IMR-90 (cell line): ENCODE measurements around the gene KBTBD13. TPM values are rescaled to one million over a fixed set of nuclear protein-coding genes. Genes with fewer than 3 reads are reported as not detected.

Experiments
- ATAC-seq: fragments of 200-7000 bp; cut with Tn5 transposase; 2 replicates; pipeline ENCODE4 v1.9.1; 2020; ENCODE audit warnings: low read depth, mild to moderate bottlenecking, moderate library complexity
- BruUV-seq: library from RNA; stranded (reverse); fragments of 400-500 nt; replicated peaks from 2 replicates; lab custom pipeline; 2021; lab: Mats Ljungman, UMichigan
- CTCF ChIA-PET: fragments of 300-600 bp; formaldehyde crosslinking; extraction: SDS; loops from one replicate; lab custom pipeline; 2021; ENCODE audit warnings: antibody characterized with exemption; lab: Yijun Ruan, JAX
- POLR2A ChIA-PET: fragments of 300-600 bp; sonication (Branson Sonifier 250); formaldehyde crosslinking; loops from one replicate; lab custom pipeline; 2022; ENCODE audit warnings: antibody characterized with exemption; ENCODE audit not compliant: unreplicated experiment; lab: Charles Lee
- DNase-seq: peaks from one replicate; pipeline ENCODE4 v3.0.0; 2013
- H2AFZ ChIP-seq: replicated peaks from 2 replicates; pipeline ENCODE3; 2013; ENCODE audit warnings: low read length, mild to moderate bottlenecking; ENCODE audit not compliant: poor library complexity
- H2AK5ac ChIP-seq: 2 replicates; pipeline ENCODE4 v1.6.1; 2013; ENCODE audit warnings: low read depth, low read length, inconsistent platforms
- H2AK9ac ChIP-seq: replicated peaks from 2 replicates; pipeline ENCODE3; 2013; ENCODE audit warnings: mild to moderate bottlenecking, low read depth, low read length, moderate library complexity; ENCODE audit not compliant: poor library complexity
- H2BK120ac ChIP-seq: 2 replicates; pipeline ENCODE4 v1.6.1; 2013; ENCODE audit warnings: low read depth, low read length, inconsistent platforms
- H2BK15ac ChIP-seq: 3 replicates; pipeline ENCODE4 v1.6.1; 2013; ENCODE audit warnings: low read depth, low read length, inconsistent platforms
- H2BK20ac ChIP-seq: 2 replicates; pipeline ENCODE4 v1.6.1; 2013; ENCODE audit warnings: low read depth, mild to moderate bottlenecking, inconsistent platforms, low read length, moderate library complexity
- H2BK5ac ChIP-seq: 2 replicates; pipeline ENCODE4 v1.6.1; 2013; ENCODE audit warnings: mild to moderate bottlenecking, low read depth, low read length, inconsistent platforms; ENCODE audit not compliant: poor library complexity, severe bottlenecking
- H3K14ac ChIP-seq: replicated peaks from 2 replicates; pipeline ENCODE4 v1.6.1; 2013; ENCODE audit warnings: low read depth, low read length, inconsistent platforms
- H3K18ac ChIP-seq: 2 replicates; pipeline ENCODE4 v1.6.1; 2013; ENCODE audit warnings: low read depth, low read length, control low read depth
- H3K23ac ChIP-seq: 2 replicates; pipeline ENCODE4 v1.6.1; 2013; ENCODE audit warnings: low read depth, low read length, inconsistent platforms
- H3K27ac ChIP-seq: 2 replicates; pipeline ENCODE4 v1.5.1; 2013; ENCODE audit warnings: mild to moderate bottlenecking, control low read depth, low read length; ENCODE audit not compliant: insufficient read depth
- H3K27me3 ChIP-seq: 2 replicates; pipeline ENCODE4 v1.6.1; 2013; ENCODE audit warnings: low read length; ENCODE audit not compliant: control insufficient read depth, insufficient read depth
- H3K36me3 ChIP-seq: 2 replicates; pipeline ENCODE4 v1.6.1; 2013; ENCODE audit warnings: low read length, mixed read lengths; ENCODE audit not compliant: control insufficient read depth, insufficient read depth
- H3K4ac ChIP-seq: 2 replicates; pipeline ENCODE4 v1.6.1; 2013; ENCODE audit warnings: low read depth, low read length, inconsistent platforms
- H3K4me1 ChIP-seq: 2 replicates; pipeline ENCODE4 v1.6.1; 2013; ENCODE audit warnings: low read length, mixed read lengths; ENCODE audit not compliant: control insufficient read depth, insufficient read depth
- H3K4me2 ChIP-seq: 2 replicates; pipeline ENCODE4 v1.6.1; 2013; ENCODE audit warnings: low read depth, mild to moderate bottlenecking, control low read depth, low read length, moderate library complexity
- H3K4me3 ChIP-seq: 2 replicates; pipeline ENCODE4 v1.5.1; 2013; ENCODE audit warnings: low read depth, mild to moderate bottlenecking, control low read depth, low read length, moderate library complexity; ENCODE audit not compliant: insufficient read depth
- H3K56ac ChIP-seq: 2 replicates; pipeline ENCODE4 v1.6.1; 2013; ENCODE audit warnings: low read length, inconsistent platforms; ENCODE audit not compliant: insufficient read depth; ENCODE audit errors: extremely low read depth
- H3K79me1 ChIP-seq, 2 experiments: 2 replicates each; pipeline ENCODE4 v1.6.1; 2013; ENCODE audit warnings: low read length in 2 of 2, inconsistent platforms in 1 of 2, low read depth in 1 of 2
- H3K9ac ChIP-seq: 2 replicates; pipeline ENCODE4 v1.6.1; 2013; ENCODE audit warnings: low read depth, low read length, control low read depth
- H3K9me1 ChIP-seq: 2 replicates; pipeline ENCODE4 v1.6.1; 2013; ENCODE audit warnings: low read length, inconsistent platforms; ENCODE audit not compliant: insufficient read depth
- H3K9me3 ChIP-seq: 2 replicates; pipeline ENCODE4 v1.6.1; 2013; ENCODE audit warnings: low read length; ENCODE audit not compliant: control insufficient read depth, insufficient read depth
- H4K20me1 ChIP-seq: 2 replicates; pipeline ENCODE4 v1.6.1; 2013; ENCODE audit warnings: low read length, inconsistent platforms; ENCODE audit not compliant: insufficient read depth
- H4K5ac ChIP-seq: 2 replicates; pipeline ENCODE4 v1.6.1; 2013; ENCODE audit warnings: mild to moderate bottlenecking, low read depth, low read length, control low read depth
- H4K8ac ChIP-seq, 2 experiments: 2 replicates each; pipeline ENCODE4 v1.6.1; 2013; ENCODE audit warnings: low read depth in 2 of 2, low read length in 2 of 2, control low read depth in 1 of 2, inconsistent platforms in 1 of 2
- H4K91ac ChIP-seq: 2 replicates; pipeline ENCODE4 v1.6.1; 2013; ENCODE audit warnings: low read depth, low read length, inconsistent platforms; ENCODE audit not compliant: insufficient read depth
- BHLHE40 ChIP-seq: fragments of 150-350 bp; IDR thresholded peaks from 2 replicates; pipeline ENCODE4 v1.6.1; 2016; ENCODE audit warnings: mild to moderate bottlenecking, low read depth, low read length
- CEBPB ChIP-seq: IDR thresholded peaks from 2 replicates; pipeline ENCODE4 v1.6.1; 2012; ENCODE audit warnings: low read depth, low read length, improper control_type of control experiment
- CHD1 ChIP-seq: IDR thresholded peaks from 2 replicates; pipeline ENCODE4 v1.6.1; 2012; ENCODE audit warnings: low read depth, low read length, improper control_type of control experiment
- ELK1 ChIP-seq: fragments of 150-350 bp; IDR thresholded peaks from 2 replicates; pipeline ENCODE4 v1.6.1; 2016; ENCODE audit warnings: low read depth, mild to moderate bottlenecking, low read length, moderate library complexity, borderline replicate concordance
- FOS ChIP-seq: fragments of 150-350 bp; IDR thresholded peaks from 2 replicates; pipeline ENCODE4 v1.6.1; 2016; ENCODE audit warnings: low read depth, low read length
- MAFK ChIP-seq: IDR thresholded peaks from 2 replicates; pipeline ENCODE4 v1.6.1; 2012; ENCODE audit warnings: low read depth, low read length, improper control_type of control experiment
- MAZ ChIP-seq: IDR thresholded peaks from 2 replicates; pipeline ENCODE4 v1.6.1; 2012; ENCODE audit warnings: low read depth, mild to moderate bottlenecking, low read length, improper control_type of control experiment, moderate library complexity, borderline replicate concordance
- MXI1 ChIP-seq: IDR thresholded peaks from 2 replicates; pipeline ENCODE4 v1.6.1; 2012; ENCODE audit warnings: low read depth, mild to moderate bottlenecking, low read length, moderate library complexity, borderline replicate concordance
- NFE2L2 ChIP-seq: fragments of 150-350 bp; IDR thresholded peaks from 2 replicates; pipeline ENCODE4 v1.6.1; 2016; ENCODE audit warnings: low read depth, mild to moderate bottlenecking, low read length
- POLR2A ChIP-seq: IDR thresholded peaks from 2 replicates; pipeline ENCODE4 v1.6.1; 2012; ENCODE audit warnings: mild to moderate bottlenecking, low read depth, low read length
- RAD21 ChIP-seq: IDR thresholded peaks from 2 replicates; pipeline ENCODE4 v1.6.1; 2012; ENCODE audit warnings: low read length, improper control_type of control experiment
- RCOR1 ChIP-seq: IDR thresholded peaks from 2 replicates; pipeline ENCODE4 v1.6.1; 2012; ENCODE audit warnings: mild to moderate bottlenecking, low read length, improper control_type of control experiment; ENCODE audit not compliant: insufficient replicate concordance
- RFX5 ChIP-seq: IDR thresholded peaks from 2 replicates; pipeline ENCODE4 v1.8.0; 2012; ENCODE audit warnings: low read depth, mild to moderate bottlenecking, low read length, moderate library complexity
- SMC3 ChIP-seq: fragments of 150-350 bp; IDR thresholded peaks from 2 replicates; pipeline ENCODE4 v1.6.1; 2016; ENCODE audit warnings: low read depth, mild to moderate bottlenecking, antibody characterized with exemption, low read length, moderate library complexity
- WGBS, 2 experiments: methylation state at CpG; one replicate each; pipeline versions ENCODE4 v1.1.5 to v1.1.7; 2013; ENCODE audit warnings: missing lambda C conversion rate in 2 of 2; ENCODE audit not compliant: insufficient read length in 1 of 2; ENCODE audit errors: extremely low coverage in 2 of 2; 5-methylcytosine and 5-hydroxymethylcytosine counted together
- dilution Hi-C: fragments of 300-500 bp; cut with HindIII; formaldehyde crosslinking; loops from one replicate; pipeline ENCODE4 v1.14.3; 2018; ENCODE audit warnings: low sequenced_read_pairs; ENCODE audit not compliant: unreplicated experiment
- in situ Hi-C: fragments of 300-500 bp; cut with MboI; formaldehyde crosslinking; loops from 3 replicates; pipeline ENCODE4 v1.14.3; 2019; ENCODE audit warnings: low sequenced_read_pairs, inconsistent platforms, mixed read lengths
- intact Hi-C: fragments of 100-400 bp; cut with micrococcal nuclease; formaldehyde crosslinking; loops from 2 replicates; pipeline ENCODE4 v1.10.0; 2022
- polyA plus RNA-seq, 3 experiments: library from polyadenylated mRNA; depleted of rRNA; stranded (reverse); fragments of >200 nt; gene quantifications; 2 replicates each; pipeline ENCODE4 v1.2.3, GENCODE V29; 2012; ENCODE audit warnings: low replicate concordance in 1 of 3
- total RNA-seq: library from RNA; depleted of rRNA; stranded (reverse); fragments of >200 nt; gene quantifications from 2 replicates; pipeline ENCODE4 v1.2.3, GENCODE V29; 2012
- TF ChIP-seq, protein P1 (sequence below): conservative IDR thresholded peaks from 2 replicates; pipeline ENCODE4 v1.5.1; 2012; ENCODE audit warnings: mild to moderate bottlenecking, low read depth, low read length, improper control_type of control experiment
- TF ChIP-seq, protein P2 (sequence below): fragments of 150-350 bp; IDR thresholded peaks from 2 replicates; pipeline ENCODE4 v1.6.1; 2017; ENCODE audit warnings: mild to moderate bottlenecking, antibody characterized with exemption, low read length, low read depth

The KBTBD13 gene
- total and polyA plus RNA-seq, 2 of the 4 experiments (the other 2 are of a cell fraction): not detected

GRCh38 chr15:65042776-65043327 is 33.7 kb upstream of the KBTBD13 start:
- Histone ChIP-seq H3K9me1 (peaks cover 15% of the 10 kb centered on the region), H3K27ac (no peak overlapping the region), H4K8ac (peak overlapping the region in 1 of 2 experiments; percentile 45; a peak in 1 of 4 replicates), H2BK5ac (peak overlapping the region; percentile 10), H4K91ac (no peak overlapping the region; the same call in 1 of the 2 replicates), H2BK15ac (peak overlapping the region; percentile 92), H2AK9ac (peak overlapping the region; percentile 62), H3K79me1 (no peaks in the 10 kb centered on the region), H3K9me3 (no peaks in the 10 kb centered on the region), H3K18ac (no peak overlapping the region), H3K4me1 (peaks cover 16% of the 10 kb centered on the region), H2AK5ac (peak overlapping the region; percentile 92), H2BK120ac (peak overlapping the region; percentile 72), H2BK20ac (peak overlapping the region; percentile 77), H3K4me2 (no peak overlapping the region), H3K14ac (peak overlapping the region; percentile 85; the same call in 1 of the 2 replicates), H3K23ac (peak overlapping the region; percentile 45), H3K4me3 (no peak overlapping the region), H3K4ac (peak overlapping the region; percentile 65), H3K27me3 (no peaks in the 10 kb centered on the region), H3K36me3 (no peaks in the 10 kb centered on the region), H3K9ac (no peak overlapping the region), H2AFZ (peak overlapping the region; percentile 61), H4K20me1 (no peaks in the 10 kb centered on the region), H4K5ac (no peak overlapping the region), H3K56ac (no peak overlapping the region)
- WGBS, 2 experiments: 92% methylated on average over 2 of the region's 4 CpGs; no CpG with 5 or more reads in 1 of the 2 experiments
- no peak for TF ChIP-seq MAFK
- TF ChIP-seq RAD21: no peak
- no peak for TF ChIP-seq NFE2L2
- TF ChIP-seq RCOR1: no peak
- TF ChIP-seq, protein P1, sequence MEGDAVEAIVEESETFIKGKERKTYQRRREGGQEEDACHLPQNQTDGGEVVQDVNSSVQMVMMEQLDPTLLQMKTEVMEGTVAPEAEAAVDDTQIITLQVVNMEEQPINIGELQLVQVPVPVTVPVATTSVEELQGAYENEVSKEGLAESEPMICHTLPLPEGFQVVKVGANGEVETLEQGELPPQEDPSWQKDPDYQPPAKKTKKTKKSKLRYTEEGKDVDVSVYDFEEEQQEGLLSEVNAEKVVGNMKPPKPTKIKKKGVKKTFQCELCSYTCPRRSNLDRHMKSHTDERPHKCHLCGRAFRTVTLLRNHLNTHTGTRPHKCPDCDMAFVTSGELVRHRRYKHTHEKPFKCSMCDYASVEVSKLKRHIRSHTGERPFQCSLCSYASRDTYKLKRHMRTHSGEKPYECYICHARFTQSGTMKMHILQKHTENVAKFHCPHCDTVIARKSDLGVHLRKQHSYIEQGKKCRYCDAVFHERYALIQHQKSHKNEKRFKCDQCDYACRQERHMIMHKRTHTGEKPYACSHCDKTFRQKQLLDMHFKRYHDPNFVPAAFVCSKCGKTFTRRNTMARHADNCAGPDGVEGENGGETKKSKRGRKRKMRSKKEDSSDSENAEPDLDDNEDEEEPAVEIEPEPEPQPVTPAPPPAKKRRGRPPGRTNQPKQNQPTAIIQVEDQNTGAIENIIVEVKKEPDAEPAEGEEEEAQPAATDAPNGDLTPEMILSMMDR: no peak
- TF ChIP-seq ELK1: no peak
- TF ChIP-seq BHLHE40: no peak
- TF ChIP-seq, protein P2, sequence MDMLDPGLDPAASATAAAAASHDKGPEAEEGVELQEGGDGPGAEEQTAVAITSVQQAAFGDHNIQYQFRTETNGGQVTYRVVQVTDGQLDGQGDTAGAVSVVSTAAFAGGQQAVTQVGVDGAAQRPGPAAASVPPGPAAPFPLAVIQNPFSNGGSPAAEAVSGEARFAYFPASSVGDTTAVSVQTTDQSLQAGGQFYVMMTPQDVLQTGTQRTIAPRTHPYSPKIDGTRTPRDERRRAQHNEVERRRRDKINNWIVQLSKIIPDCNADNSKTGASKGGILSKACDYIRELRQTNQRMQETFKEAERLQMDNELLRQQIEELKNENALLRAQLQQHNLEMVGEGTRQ: no peak
- no peak for TF ChIP-seq SMC3
- no peak for TF ChIP-seq MXI1
- TF ChIP-seq CEBPB: no peak
- no peak for TF ChIP-seq FOS
- TF ChIP-seq POLR2A: no peak
- no peak for TF ChIP-seq CHD1
- TF ChIP-seq MAZ: no peak
- TF ChIP-seq RFX5: no peak
- POLR2A ChIA-PET: interaction anchor here (0.6 kb wide), 1 partner anchor 137 kb away, joined by 4 read pairs; no protein-coding TSS in a partner anchor
- in situ Hi-C loops (no loop called here), dilution Hi-C loops (no loop called here), intact Hi-C loops (no loop called here)
- ATAC-seq: no peak
- DNase-seq: no peak
- CTCF ChIA-PET: interaction anchor here (1.0 to 1.3 kb wide), 2 partner anchors 9 to 40 kb away, joined by 6 to 7 read pairs; no protein-coding TSS in a partner anchor
- BruUV-seq: no TSS peak
